ENCODE measurements around the gene TPD52L2.

Gene TPD52L2

GRCh38 chr20:63930971-63931553 is 66.0 kb downstream of the TPD52L2 start:
- no peak for DNase-seq (ENCODE audit: low read depth in 2 of 2)

GRCh38 chr20:63931735-63932134 is 66.7 kb downstream of the TPD52L2 start:
- DNase-seq (ENCODE audit: low read depth in 2 of 2) = no peak

GRCh38 chr20:63932606-63933160 is 67.6 kb downstream of the TPD52L2 start:
- DNase-seq (ENCODE audit: low read depth in 2 of 2) = no peak

GRCh38 chr20:63933646-63934045 is 68.6 kb downstream of the TPD52L2 start:
- DNase-seq (ENCODE audit: low read depth in 2 of 2) = no peak

- DNase-seq (ENCODE audit: low read depth in 2 of 2) = no peak
Measured at GRCh38 chr20:63934271-63935068, 69.4 kb downstream of the TPD52L2 start.

- no peak for DNase-seq (ENCODE audit: low read depth in 2 of 2)
Measured at GRCh38 chr20:63935447-63935846, 70.4 kb downstream of the TPD52L2 start.

DNA sequence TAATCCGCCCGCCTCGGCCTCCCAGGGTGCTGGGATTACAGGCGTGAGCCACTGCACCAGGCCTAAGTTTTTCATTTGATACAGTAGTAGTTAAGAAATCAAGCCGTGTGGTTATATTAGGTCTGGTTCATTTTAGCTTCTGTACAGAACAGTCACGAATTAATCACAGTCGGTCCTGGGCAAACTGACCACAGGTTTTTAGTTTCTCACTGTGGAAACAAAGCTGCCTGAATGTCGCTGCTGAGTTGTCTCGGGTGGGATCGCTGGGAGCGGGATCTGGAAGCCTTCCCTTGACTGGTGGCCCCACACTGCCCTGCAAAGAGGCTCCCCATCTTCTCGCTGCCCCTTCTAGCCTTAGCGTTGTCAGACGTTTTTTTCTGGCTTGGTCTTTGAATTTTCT is 72.5 kb downstream of the TPD52L2 start:
- DNase-seq (ENCODE audit: low read depth in 2 of 2) = no peak

- no peak for DNase-seq (ENCODE audit: low read depth in 2 of 2)
Measured at GRCh38 chr20:63939061-63939935, 74.2 kb downstream of the TPD52L2 start.

GRCh38 chr20:63940071-63940471 is 75.0 kb downstream of the TPD52L2 start:
- no peak for DNase-seq (ENCODE audit: low read depth in 2 of 2)

DNA sequence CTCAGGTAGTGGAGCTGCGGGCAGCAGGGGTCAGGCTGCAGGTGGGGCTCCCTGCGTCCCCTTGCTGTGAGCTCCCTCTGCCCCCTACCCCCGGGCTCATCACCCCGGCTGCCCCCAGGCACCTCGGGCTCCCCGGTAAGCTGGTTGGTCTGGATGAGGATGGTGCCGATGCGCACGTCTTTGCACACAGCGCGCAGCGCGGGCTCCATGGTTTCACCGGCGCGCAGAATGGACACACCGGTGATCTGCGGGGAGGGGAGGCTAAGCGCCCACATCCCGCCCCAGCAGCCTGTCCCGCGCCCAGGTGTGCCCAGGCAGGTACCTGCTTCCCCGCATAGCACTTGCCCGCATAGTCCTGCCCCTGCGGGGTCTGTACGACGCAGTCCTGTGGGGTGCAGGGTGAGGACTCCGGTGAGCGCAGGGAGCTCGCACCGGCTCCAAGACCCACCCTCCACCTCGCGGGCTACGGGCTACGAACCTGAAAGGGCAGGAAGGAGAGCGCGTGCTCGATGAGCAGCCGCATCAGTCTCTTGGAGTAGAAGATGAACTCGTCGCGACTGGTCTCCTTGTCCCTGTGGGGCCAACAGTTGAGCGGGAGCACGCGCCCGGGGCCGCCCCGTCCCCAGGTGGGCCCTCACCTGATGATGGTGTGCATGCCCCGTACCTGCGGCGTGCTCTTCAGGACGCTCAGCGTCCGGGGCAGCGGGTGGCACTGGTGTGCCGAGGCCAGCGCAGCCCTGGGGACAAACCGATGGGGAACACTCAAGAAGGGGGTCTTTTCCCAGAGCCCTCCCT is 75.6 kb downstream of the TPD52L2 start:
- no peak for DNase-seq (ENCODE audit: low read depth in 2 of 2)
